B cell (primary cell): ENCODE results near the gene TMEM209. TPM values are rescaled to one million over a fixed set of nuclear protein-coding genes. Genes with fewer than 3 reads are reported as not detected.

ENCODE experiments used
- ATAC-seq: fragments of 200-7000 bp; cut with Tn5 transposase; one replicate; pipeline ENCODE4 v1.10.0; 2021; ENCODE audit warnings: low read depth, mild to moderate bottlenecking, moderate number of reproducible peaks, moderate library complexity
- CTCF ChIA-PET: fragments of 350-600 bp; sonication (Branson Sonifier 250); formaldehyde crosslinking; loops from one replicate; lab custom pipeline; 2021; ENCODE audit warnings: antibody characterized with exemption, inconsistent platforms; lab: Charles Lee
- POLR2A ChIA-PET: fragments of 350-600 bp; sonication (Branson Sonifier 250); formaldehyde crosslinking; loops from one replicate; lab custom pipeline; 2021; ENCODE audit warnings: antibody characterized with exemption; lab: Charles Lee
- DNase-seq: peaks from one replicate; pipeline ENCODE4 v3.0.0; 2013
- H2AFZ ChIP-seq: 2 replicates; pipeline ENCODE4 v1.6.1; 2012; ENCODE audit warnings: mild to moderate bottlenecking, low read depth, low read length; ENCODE audit not compliant: insufficient read depth, poor library complexity, severe bottlenecking
- H3K27ac ChIP-seq, 2 donors: 1 replicate in 1 of 2; 2 replicates in 1 of 2; pipeline ENCODE4 v1.5.1; 2012 to 2013; ENCODE audit warnings: low read length in 2 of 2, mild to moderate bottlenecking in 2 of 2, moderate library complexity in 1 of 2
- H3K27me3 ChIP-seq, 4 experiments: fragments of 200-600 bp in 1 of 4; sonication (generic) in 1 of 4; replicated peaks in 1 of 4; 1 replicate in 2 of 4; 2 replicates in 2 of 4; pipeline versions ENCODE4 v1.6.1 to v1.7.0; 2013 to 2016; ENCODE audit warnings: low read length in 3 of 4, mild to moderate bottlenecking in 2 of 4, mixed read lengths in 1 of 4, moderate library complexity in 1 of 4; ENCODE audit not compliant: insufficient read depth in 4 of 4, control insufficient read depth in 3 of 4; ENCODE audit errors: control extremely low read depth in 1 of 4
- H3K36me3 ChIP-seq, 2 experiments: replicated peaks in 1 of 2; 1 replicate in 1 of 2; 2 replicates in 1 of 2; pipeline versions ENCODE4 v1.6.1 to v1.7.1; 2013; ENCODE audit warnings: low read length in 1 of 2; ENCODE audit not compliant: insufficient read depth in 2 of 2, control insufficient read depth in 1 of 2; ENCODE audit errors: control extremely low read depth in 1 of 2, extremely low read depth in 1 of 2
- H3K4me1 ChIP-seq, 2 donors: fragments of 200-600 bp in 1 of 2; sonication (generic) in 1 of 2; 1 replicate in 1 of 2; 2 replicates in 1 of 2; pipeline versions ENCODE4 v1.5.1 to v1.6.1; 2013 to 2017; ENCODE audit warnings: low read length in 2 of 2; ENCODE audit not compliant: control insufficient read depth in 2 of 2, insufficient read depth in 2 of 2
- H3K4me2 ChIP-seq: replicated peaks from 2 replicates; pipeline ENCODE3; 2012; ENCODE audit warnings: mild to moderate bottlenecking, low read depth, low read length; ENCODE audit not compliant: poor library complexity, severe bottlenecking
- H3K4me3 ChIP-seq, 5 experiments: fragments of 200-600 bp in 1 of 5; sonication (generic) in 1 of 5; 1 replicate in 3 of 5; 2 replicates in 2 of 5; pipeline versions ENCODE4 v1.5.1 to v1.7.0; 2011 to 2016; ENCODE audit warnings: low read length in 4 of 5, mild to moderate bottlenecking in 4 of 5, low read depth in 2 of 5, control low read depth in 1 of 5, moderate library complexity in 1 of 5; ENCODE audit not compliant: insufficient read depth in 1 of 5; ENCODE audit errors: control extremely low read depth in 1 of 5, extremely low read depth in 1 of 5
- H3K79me2 ChIP-seq: fragments of 200-600 bp; sonication (generic); one replicate; pipeline ENCODE4 v1.6.0; 2016; ENCODE audit warnings: low read length; ENCODE audit not compliant: control insufficient read depth, insufficient read depth
- H3K9ac ChIP-seq: fragments of 200-600 bp; sonication (generic); 2 replicates; pipeline ENCODE4 v1.6.1; 2017; ENCODE audit warnings: mild to moderate bottlenecking, low read length, moderate library complexity
- H3K9me3 ChIP-seq, 3 donors: one replicate each; pipeline versions ENCODE4 v1.6.1 to v1.7.1; 2013; ENCODE audit warnings: low read length in 2 of 3; ENCODE audit not compliant: control insufficient read depth in 2 of 3, insufficient read depth in 1 of 3; ENCODE audit errors: control extremely low read depth in 1 of 3
- H4K20me1 ChIP-seq: 2 replicates; pipeline ENCODE4 v1.6.0; 2012; ENCODE audit warnings: mild to moderate bottlenecking, low read length; ENCODE audit not compliant: insufficient read depth, control insufficient read depth, poor library complexity, severe bottlenecking
- H3K27ac Mint-ChIP-seq: one replicate; pipeline ENCODE4 v1.8.0; 2021; ENCODE audit warnings: mixed read lengths
- H3K27me3 Mint-ChIP-seq: one replicate; pipeline ENCODE4 v1.8.0; 2021; ENCODE audit warnings: mixed read lengths
- H3K4me1 Mint-ChIP-seq: one replicate; pipeline ENCODE4 v1.8.0; 2021; ENCODE audit warnings: mixed read lengths
- H3K4me3 Mint-ChIP-seq: one replicate; pipeline ENCODE4 v1.8.0; 2021; ENCODE audit warnings: mixed read lengths
- H3K9me3 Mint-ChIP-seq: one replicate; pipeline ENCODE4 v1.8.0; 2022; ENCODE audit warnings: mixed read lengths; ENCODE audit not compliant: insufficient read depth
- EZH2 ChIP-seq: IDR thresholded peaks from 2 replicates; pipeline ENCODE4 v1.6.1; 2012; ENCODE audit warnings: borderline replicate concordance, low read depth, mild to moderate bottlenecking, moderate library complexity, low read length; ENCODE audit not compliant: insufficient read depth, poor library complexity, severe bottlenecking
- WGBS: methylation state at CpG from one replicate; pipeline ENCODE4 v1.1.5; 2013; ENCODE audit warnings: missing lambda C conversion rate; ENCODE audit not compliant: insufficient coverage; 5-methylcytosine and 5-hydroxymethylcytosine counted together
- intact Hi-C: fragments of 100-400 bp; cut with micrococcal nuclease; formaldehyde crosslinking; loops from one replicate; pipeline ENCODE4 v1.10.0; 2022
- polyA plus RNA-seq: library from polyadenylated mRNA; depleted of rRNA; stranded (reverse); fragments of >200 nt; gene quantifications from 2 replicates; pipeline ENCODE4 v1.2.3, GENCODE V29; 2012
- total RNA-seq, 2 donors: library from RNA; stranded (reverse); fragments of 120-200 nt in 1 of 2; gene quantifications; 1 replicate in 1 of 2; 2 replicates in 1 of 2; pipeline versions ENCODE4 v1.2.3 to v1.2.4, GENCODE V29; 2013 to 2022
- TF ChIP-seq, protein P1 (sequence below): fragments of 200-600 bp; IDR thresholded peaks from one replicate; pipeline ENCODE4 v1.8.0; 2022; ENCODE audit warnings: antibody characterized with exemption, mild to moderate bottlenecking

TMEM209 gene
- total and polyA plus RNA-seq, 2 donors (not counting 1 experiment from before 2014, with no cell fraction given): 15.8 to 35.8 TPM

DNA sequence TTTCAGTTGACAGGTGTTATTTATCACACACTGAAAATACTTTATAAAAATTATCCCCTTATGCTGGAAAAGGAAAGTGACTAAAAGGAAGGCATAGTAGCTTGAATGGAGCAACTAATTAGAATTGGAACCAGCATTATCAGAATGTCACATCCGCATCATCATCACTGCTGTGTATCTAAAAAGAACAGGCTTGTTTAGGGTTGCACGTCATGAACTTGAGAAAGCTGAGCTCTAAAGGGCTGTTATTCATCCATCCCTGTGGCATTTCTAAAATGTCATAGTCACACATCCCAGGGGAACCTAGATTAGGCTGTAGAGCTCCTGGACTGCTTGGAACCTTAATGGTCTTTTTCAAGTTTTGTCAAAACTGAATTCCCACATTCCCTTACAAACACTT is 80.5 kb downstream of the TMEM209 start:
- WGBS: 88% methylated on average over 1 of the region's 2 CpGs
- no peak overlapping the region for H3K9ac ChIP-seq
- ChIA-PET CTCF (no interaction called here), POLR2A (no interaction called here)
- H3K27me3 ChIP-seq: no peaks in the 10 kb centered on the region
- H3K4me3 ChIP-seq: no peak overlapping the region
- no peak for ATAC-seq
- H3K36me3 ChIP-seq: peaks cover 10 to 61% of the 10 kb centered on the region in 2 experiments
- H3K4me3 Mint-ChIP-seq: no peak overlapping the region
- H3K9me3 ChIP-seq: no peaks in the 10 kb centered on the region
- no peak overlapping the region for H3K4me2 ChIP-seq
- no peak for DNase-seq
- H3K4me1 ChIP-seq: no peaks in the 10 kb centered on the region
- no peaks in the 10 kb centered on the region for H3K4me1 Mint-ChIP-seq
- no peak overlapping the region for H3K27ac ChIP-seq
- no peaks in the 10 kb centered on the region for H3K27me3 Mint-ChIP-seq
- no peaks in the 10 kb centered on the region for H3K79me2 ChIP-seq
- H3K27ac Mint-ChIP-seq: no peak overlapping the region
- no peak overlapping the region for H2AFZ ChIP-seq
- no peaks in the 10 kb centered on the region for H3K9me3 Mint-ChIP-seq
- no peaks in the 10 kb centered on the region for H4K20me1 ChIP-seq
- intact Hi-C loops: no loop called here
- no peak for TF ChIP-seq EZH2
- TF ChIP-seq, protein P1, sequence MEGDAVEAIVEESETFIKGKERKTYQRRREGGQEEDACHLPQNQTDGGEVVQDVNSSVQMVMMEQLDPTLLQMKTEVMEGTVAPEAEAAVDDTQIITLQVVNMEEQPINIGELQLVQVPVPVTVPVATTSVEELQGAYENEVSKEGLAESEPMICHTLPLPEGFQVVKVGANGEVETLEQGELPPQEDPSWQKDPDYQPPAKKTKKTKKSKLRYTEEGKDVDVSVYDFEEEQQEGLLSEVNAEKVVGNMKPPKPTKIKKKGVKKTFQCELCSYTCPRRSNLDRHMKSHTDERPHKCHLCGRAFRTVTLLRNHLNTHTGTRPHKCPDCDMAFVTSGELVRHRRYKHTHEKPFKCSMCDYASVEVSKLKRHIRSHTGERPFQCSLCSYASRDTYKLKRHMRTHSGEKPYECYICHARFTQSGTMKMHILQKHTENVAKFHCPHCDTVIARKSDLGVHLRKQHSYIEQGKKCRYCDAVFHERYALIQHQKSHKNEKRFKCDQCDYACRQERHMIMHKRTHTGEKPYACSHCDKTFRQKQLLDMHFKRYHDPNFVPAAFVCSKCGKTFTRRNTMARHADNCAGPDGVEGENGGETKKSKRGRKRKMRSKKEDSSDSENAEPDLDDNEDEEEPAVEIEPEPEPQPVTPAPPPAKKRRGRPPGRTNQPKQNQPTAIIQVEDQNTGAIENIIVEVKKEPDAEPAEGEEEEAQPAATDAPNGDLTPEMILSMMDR: no peak

DNA sequence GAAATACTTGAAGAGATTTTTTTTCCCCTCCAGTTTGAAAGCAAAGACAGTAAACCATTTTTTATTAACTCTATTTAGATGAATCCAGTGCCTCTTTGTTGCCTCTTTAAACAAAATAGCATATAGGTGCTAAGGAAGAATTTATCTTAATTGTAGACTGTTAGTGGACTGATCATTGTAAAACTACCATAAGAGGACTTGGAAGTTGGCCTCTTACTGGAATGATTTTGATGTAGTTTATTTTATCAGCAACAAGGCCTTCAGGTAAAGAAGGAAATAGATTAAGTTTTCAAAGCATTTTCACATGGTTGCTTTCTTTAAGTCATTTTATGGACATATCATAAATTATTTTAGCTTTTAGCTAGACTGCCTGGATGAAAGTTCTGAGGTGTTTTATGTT is 81.7 kb downstream of the TMEM209 start:
- H3K4me2 ChIP-seq: no peak overlapping the region
- H3K4me1 Mint-ChIP-seq: no peaks in the 10 kb centered on the region
- H3K27me3 Mint-ChIP-seq: no peaks in the 10 kb centered on the region
- TF ChIP-seq, protein P1: no peak
- no peak for TF ChIP-seq EZH2
- H3K9me3 ChIP-seq: no peaks in the 10 kb centered on the region
- DNase-seq (no peak), ATAC-seq (no peak)
- H3K4me3 ChIP-seq: no peak overlapping the region
- no peak overlapping the region for H3K27ac Mint-ChIP-seq
- H3K27ac ChIP-seq: no peak overlapping the region
- H3K36me3 ChIP-seq: peaks cover 8 to 54% of the 10 kb centered on the region in 2 experiments
- H3K9ac ChIP-seq: no peak overlapping the region
- ChIA-PET CTCF (no interaction called here), POLR2A (no interaction called here)
- no peaks in the 10 kb centered on the region for H3K9me3 Mint-ChIP-seq
- H2AFZ ChIP-seq: no peak overlapping the region
- H3K79me2 ChIP-seq: no peaks in the 10 kb centered on the region
- H4K20me1 ChIP-seq: no peaks in the 10 kb centered on the region
- intact Hi-C loops: no loop called here
- H3K4me3 Mint-ChIP-seq: no peak overlapping the region
- no peaks in the 10 kb centered on the region for H3K4me1 ChIP-seq
- H3K27me3 ChIP-seq: no peaks in the 10 kb centered on the region
